H1 (cell line): Measurements from ENCODE around the gene RHOBTB1. TPM values are rescaled to one million over a fixed set of nuclear protein-coding genes. Genes with fewer than 3 reads are reported as not detected.

Experiments
- CHD7 ChIP-seq: fragments of 300-600 bp; sonication (generic); IDR thresholded peaks from 2 replicates; pipeline ENCODE4 v1.7.1; 2012; ENCODE audit warnings: low read length, moderate library complexity, mild to moderate bottlenecking, inconsistent platforms; ENCODE audit not compliant: insufficient replicate concordance
- polyA plus RNA-seq, 7 experiments: library from polyadenylated mRNA; depleted of rRNA in 3 of 7; stranded (reverse) in 5 of 7; unstranded in 2 of 7; fragments of >200 nt in 5 of 7; fragments of 200-250 nt in 2 of 7; gene quantifications; 1 replicate in 5 of 7; 2 replicates in 1 of 7; 4 replicates in 1 of 7; pipeline versions ENCODE4 v1.2.1 to v1.2.3, GENCODE V29; 2011 to 2013; ENCODE audit warnings: missing spikeins in 2 of 7, mixed read lengths in 2 of 7
- total RNA-seq: library from RNA; stranded (reverse); fragmentation: NEBNext Ultra II Directional; extraction: Animal tissue kit (Norgen Biotek cat#: 25700); gene quantifications from 2 replicates; pipeline ENCODE4 v1.2.1, GENCODE V29; 2021

Gene RHOBTB1
- total and polyA plus RNA-seq, 2 of the 8 experiments (the other 6 are each of a cell fraction or from before 2014, with no cell fraction given) = 6.1 to 7.4 TPM

GRCh38 chr10:60910543-60910942 lies 33.4 kb downstream of the RHOBTB1 start (continued):
- TF ChIP-seq CHD7 = no peak
